Psoas muscle (tissue), 8 donors: ENCODE results near the gene TRAF2. TPM values are rescaled to one million over a fixed set of nuclear protein-coding genes. Genes with fewer than 3 reads are reported as not detected.

Experiments
- ATAC-seq, 4 donors: fragments of 200-7000 bp; cut with Tn5 transposase; one replicate each; pipeline ENCODE4 v1.9.1; 2020; ENCODE audit warnings: moderate library complexity in 3 of 4, mild to moderate bottlenecking in 2 of 4
- DNase-seq, 2 donors: peaks; one replicate each; pipeline ENCODE4 v3.0.0-alpha.2; 2020
- H3K27ac ChIP-seq: fragments of 200-600 bp; one replicate; pipeline ENCODE4 v1.8.0; 2022
- H3K27me3 ChIP-seq, 3 donors: fragments of 200-600 bp in 1 of 3; one replicate each; pipeline versions ENCODE4 v1.6.1 to v1.8.0; 2013 to 2022; ENCODE audit warnings: low read length in 2 of 3, mild to moderate bottlenecking in 2 of 3, moderate library complexity in 1 of 3; ENCODE audit not compliant: insufficient read depth in 3 of 3
- H3K36me3 ChIP-seq, 2 donors: fragments of 200-600 bp in 1 of 2; one replicate each; pipeline versions ENCODE4 v1.6.1 to v1.8.0; 2013 to 2022; ENCODE audit warnings: low read depth in 1 of 2, mild to moderate bottlenecking in 1 of 2, moderate library complexity in 1 of 2; ENCODE audit not compliant: insufficient read depth in 1 of 2
- H3K4me1 ChIP-seq: fragments of 200-600 bp; one replicate; pipeline ENCODE4 v1.8.0; 2022
- H3K4me3 ChIP-seq: fragments of 200-600 bp; one replicate; pipeline ENCODE4 v1.8.0; 2022; ENCODE audit warnings: mild to moderate bottlenecking
- H3K9me3 ChIP-seq: fragments of 200-600 bp; one replicate; pipeline ENCODE4 v1.8.0; 2022
- CTCF ChIP-seq: fragments of 200-600 bp; IDR thresholded peaks from one replicate; pipeline ENCODE4 v1.8.0; 2022; ENCODE audit warnings: antibody characterized with exemption
- WGBS, 3 donors: extraction: QIAGEN DNeasy Blood & Tissue Kit; methylation state at CpG; one replicate each; pipeline versions ENCODE4 v1.1.6 to v1.1.7; 2013; 5-methylcytosine and 5-hydroxymethylcytosine counted together
- intact Hi-C, 2 donors: fragments of 100-400 bp; cut with DNase I; formaldehyde crosslinking; loops; one replicate each; pipeline versions ENCODE4 v1.11.0 to v1.14.2; 2022
- polyA plus RNA-seq, 3 donors: library from polyadenylated mRNA; stranded (reverse); fragments of 200-250 nt; gene quantifications; one replicate each; pipeline ENCODE4 v1.2.3, GENCODE V29; 2013
- total RNA-seq, 4 donors: library from RNA; stranded (reverse); fragmentation: NEBNext Ultra II Directional in 2 of 4; extraction: Animal tissue kit (Norgen Biotek cat#: 25700) in 2 of 4; gene quantifications; one replicate each; pipeline versions ENCODE4 v1.2.1 to v1.2.4, GENCODE V29; 2021 to 2023
- donor health status: healthy with polysubstance abuse.
- donor health status: DM: no; HTN: no; CAD: no; lungs with moderate emphysema.
- donor health status: Bipolar disorder and iron deficiency.
- donor health status: healthy.
- donor health status: DM: yes; HTN: yes; CAD: no.
- donor health status: DM: no; HTN: no; CAD: no.
- donor health status: DM: no; HTN: no; CAD: no.
- donor health status: DM: yes; HTN: yes; CAD: no.

Gene TRAF2
- total and polyA plus RNA-seq, 7 donors: 5.4 to 15.9 (median 10.3) TPM

GRCh38 chr9:136947028-136947891 is 60.9 kb downstream of the TRAF2 start:
- intact Hi-C loops: loop anchor here (5.0 kb wide), 2 partner anchors 45 to 100 kb away; partner anchors contain the start of genes PAXX (in 1 of the 2) and PHPT1 (in 1 of the 2)
- peak in 3 of 4 donors; percentile 6 to 15 (median 10) for ATAC-seq
- H3K4me3 ChIP-seq: peak overlapping the region; percentile 43
- H3K27ac ChIP-seq: peak overlapping the region; percentile 87
- no peak for TF ChIP-seq CTCF
- peak; percentile 32 to 60 for DNase-seq
- H3K36me3 ChIP-seq: peaks cover 6 to 11% of the 10 kb centered on the region in 2 donors
- WGBS, 3 donors: 26 to 37% (median 30%) methylated on average over 25 to 26 of the region's 26 CpGs
- H3K4me1 ChIP-seq: peaks cover 26% of the 10 kb centered on the region
- H3K27me3 ChIP-seq: no peaks in the 10 kb centered on the region
- H3K9me3 ChIP-seq: no peaks in the 10 kb centered on the region

- H3K4me1 ChIP-seq: peaks cover 20% of the 10 kb centered on the region
- H3K36me3 ChIP-seq: peaks cover 0 to 3% of the 10 kb centered on the region in 2 donors
- intact Hi-C loops: loop anchor here (2.0 to 5.0 kb wide), 3 partner anchors 44 to 101 kb away; partner anchors contain the start of genes PAXX (in 1 of the 2) and PHPT1 (in 1 of the 2)
- no peaks in the 10 kb centered on the region for H3K27me3 ChIP-seq
- WGBS, 3 donors: 37 to 44% (median 39%) methylated on average over 15 of the region's 15 CpGs
- H3K27ac ChIP-seq: peak overlapping the region; percentile 87
- DNase-seq (peak; percentile 59 to 79), ATAC-seq (no peak)
- no peak overlapping the region for H3K4me3 ChIP-seq
- peak; percentile 41 for TF ChIP-seq CTCF
- H3K9me3 ChIP-seq: no peaks in the 10 kb centered on the region
Measured at GRCh38 chr9:136947955-136948510, 61.7 kb downstream of the TRAF2 start.

GRCh38 chr9:136949239-136949816 is 63.0 kb downstream of the TRAF2 start:
- intact Hi-C loops: loop anchor here (2.0 to 5.0 kb wide), 3 partner anchors 43 to 102 kb away; partner anchors contain the start of genes PAXX (in 1 of the 2) and PHPT1 (in 1 of the 2)
- Histone ChIP-seq H3K4me1 (peaks cover 20% of the 10 kb centered on the region), H3K27ac (peak overlapping the region; percentile 87), H3K4me3 (peak overlapping the region; percentile 85), H3K36me3 (no peaks in the 10 kb centered on the region), H3K27me3 (no peaks in the 10 kb centered on the region), H3K9me3 (no peaks in the 10 kb centered on the region)
- 17 to 23% (median 18%) methylated on average over 17 to 22 of the region's 22 CpGs for WGBS, 3 donors
- ATAC-seq (peak in 3 of 4 donors; percentile 1 to 6 (median 2)), DNase-seq (peak in 1 of 2 donors; percentile 13)
- no peak for TF ChIP-seq CTCF

GRCh38 chr9:136949817-136950655 is 63.7 kb downstream of the TRAF2 start:
- no peak for TF ChIP-seq CTCF
- DNase-seq: peak; percentile 94 to 96
- intact Hi-C loops: loop anchor here (2.0 to 5.0 kb wide), 4 partner anchors 42 to 158 kb away; partner anchors contain the start of genes PAXX (in 1 of the 2), PHPT1 (in 1 of the 2) and TMEM141 (in 1 of the 2)
- no peaks in the 10 kb centered on the region for H3K9me3 ChIP-seq
- WGBS, 3 donors: 2 to 3% (median 3%) methylated on average over 40 to 63 of the region's 63 CpGs
- no peaks in the 10 kb centered on the region for H3K27me3 ChIP-seq
- peak overlapping the region; percentile 87 for H3K27ac ChIP-seq
- peaks cover 20% of the 10 kb centered on the region for H3K4me1 ChIP-seq
- peak overlapping the region; percentile 85 for H3K4me3 ChIP-seq
- peak; percentile 87 to 93 (median 89) for ATAC-seq
- H3K36me3 ChIP-seq: no peaks in the 10 kb centered on the region
